Skin epidermis (tissue), 12 donors: Measurements from ENCODE around the gene KCNQ5.

Experiments used
- H3K27ac ChIP-seq, 21 experiments: fragments of 200-600 bp; sonication (generic) in 11 of 21; one replicate each; pipeline ENCODE4 v1.5.0; 2020; ENCODE audit warnings: mild to moderate bottlenecking in 3 of 21, inconsistent platforms in 2 of 21, moderate library complexity in 2 of 21
- H3K4me3 ChIP-seq, 7 experiments: fragments of 200-600 bp; sonication (generic) in 2 of 7; one replicate each; pipeline ENCODE4 v1.5.0; 2020; ENCODE audit warnings: inconsistent platforms in 2 of 7, mild to moderate bottlenecking in 2 of 7, moderate library complexity in 1 of 7

KCNQ5 gene

DNA sequence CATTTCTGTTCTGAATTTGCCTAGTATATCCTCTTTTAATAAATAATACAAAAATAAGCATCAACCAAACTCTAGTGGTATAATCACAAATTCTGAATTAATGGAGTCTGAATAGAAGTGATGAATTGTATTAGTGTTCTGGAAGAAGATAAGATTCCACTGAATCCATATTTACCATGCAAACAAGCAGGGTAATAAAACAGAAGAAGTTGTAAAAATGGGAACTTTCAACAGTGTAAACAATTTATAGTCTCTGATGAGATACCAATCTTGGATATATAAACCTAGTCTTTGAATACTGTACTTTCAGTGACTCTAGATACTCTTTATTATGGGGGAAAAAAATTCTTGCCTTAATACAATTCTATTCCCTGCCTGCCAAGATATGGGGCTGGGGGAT lies 405.8 kb downstream of the KCNQ5 start:
- Histone ChIP-seq H3K27ac (no peak overlapping the region), H3K4me3 (no peak overlapping the region)

DNA sequence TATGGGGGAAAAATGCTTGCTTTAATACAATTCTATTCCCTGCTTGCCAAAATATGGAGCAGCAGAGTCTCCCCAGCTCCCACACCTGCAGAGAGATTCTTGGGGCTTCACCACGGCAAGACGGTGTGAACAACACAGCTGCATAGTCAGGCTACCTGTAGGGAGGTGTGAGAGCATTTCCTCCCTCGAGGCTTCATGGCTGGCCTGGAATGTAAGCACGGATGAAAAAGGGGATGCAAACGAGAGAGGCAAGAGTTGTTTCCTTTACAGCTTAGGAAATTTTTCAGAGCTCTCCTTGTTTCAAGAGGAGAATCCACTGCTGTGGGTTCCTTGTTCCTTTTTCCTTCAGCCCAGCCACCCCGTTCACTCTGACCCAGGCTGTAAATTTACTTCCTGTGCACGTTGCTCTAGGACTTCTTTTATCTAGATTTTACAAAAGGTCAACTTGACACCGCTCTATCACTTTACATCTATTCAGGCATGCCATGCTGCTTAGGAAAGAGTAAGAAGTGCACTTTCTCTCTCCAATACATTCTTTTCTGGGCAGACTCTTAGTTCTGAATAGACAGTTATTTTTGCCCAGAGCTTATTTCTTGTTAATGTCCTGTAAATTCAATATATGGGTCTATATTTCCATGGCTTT lies 406.4 kb downstream of the KCNQ5 start:
- Histone ChIP-seq H3K27ac (no peak overlapping the region), H3K4me3 (no peak overlapping the region)

DNA sequence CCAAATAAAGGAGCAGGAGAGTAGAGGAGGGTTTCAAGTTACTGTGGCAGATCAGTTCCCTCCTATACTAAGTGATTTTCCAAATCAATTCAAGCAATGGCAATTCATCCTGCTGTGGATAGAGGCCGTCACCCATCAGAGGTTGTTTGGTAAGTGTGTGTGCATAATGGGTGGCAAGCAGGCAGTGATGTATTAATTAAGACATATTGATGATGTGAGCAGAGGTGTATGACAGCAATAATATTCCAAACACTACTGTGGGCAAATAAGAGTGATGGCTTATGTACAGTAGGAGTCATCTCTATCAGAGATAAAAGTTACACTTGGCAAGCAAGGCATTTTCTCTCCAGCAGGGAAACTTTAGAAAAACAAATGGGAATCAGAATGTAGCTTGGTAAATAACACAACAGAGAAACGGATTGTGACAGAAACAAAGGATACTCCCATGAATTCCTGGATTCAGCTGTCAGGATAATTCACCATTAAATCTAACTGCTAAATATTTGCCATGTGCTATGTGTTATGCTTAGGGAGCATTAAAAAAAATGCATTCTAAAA lies 407.1 kb downstream of the KCNQ5 start:
- no peak overlapping the region for H3K27ac ChIP-seq
- H3K4me3 ChIP-seq: no peak overlapping the region

DNA sequence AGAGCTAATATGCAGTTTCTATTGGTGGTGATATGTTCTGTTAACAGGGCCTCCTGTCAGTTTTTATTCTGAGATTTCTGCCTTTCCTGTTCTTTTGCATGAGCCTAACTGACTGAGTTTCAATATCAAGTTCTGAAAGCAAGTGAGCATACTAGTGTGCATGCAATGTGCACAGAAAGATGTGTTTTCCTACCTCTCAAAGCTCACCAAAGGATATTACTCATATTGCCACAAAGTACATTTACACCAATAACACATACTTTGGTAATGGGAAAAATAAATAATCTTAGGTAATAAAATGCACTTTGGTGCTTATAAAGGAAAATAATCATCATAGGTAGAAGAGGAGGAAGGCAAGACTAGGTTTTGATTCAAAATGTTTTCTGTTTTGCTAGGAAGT lies 408.4 kb downstream of the KCNQ5 start:
- no peak overlapping the region for H3K27ac ChIP-seq

DNA sequence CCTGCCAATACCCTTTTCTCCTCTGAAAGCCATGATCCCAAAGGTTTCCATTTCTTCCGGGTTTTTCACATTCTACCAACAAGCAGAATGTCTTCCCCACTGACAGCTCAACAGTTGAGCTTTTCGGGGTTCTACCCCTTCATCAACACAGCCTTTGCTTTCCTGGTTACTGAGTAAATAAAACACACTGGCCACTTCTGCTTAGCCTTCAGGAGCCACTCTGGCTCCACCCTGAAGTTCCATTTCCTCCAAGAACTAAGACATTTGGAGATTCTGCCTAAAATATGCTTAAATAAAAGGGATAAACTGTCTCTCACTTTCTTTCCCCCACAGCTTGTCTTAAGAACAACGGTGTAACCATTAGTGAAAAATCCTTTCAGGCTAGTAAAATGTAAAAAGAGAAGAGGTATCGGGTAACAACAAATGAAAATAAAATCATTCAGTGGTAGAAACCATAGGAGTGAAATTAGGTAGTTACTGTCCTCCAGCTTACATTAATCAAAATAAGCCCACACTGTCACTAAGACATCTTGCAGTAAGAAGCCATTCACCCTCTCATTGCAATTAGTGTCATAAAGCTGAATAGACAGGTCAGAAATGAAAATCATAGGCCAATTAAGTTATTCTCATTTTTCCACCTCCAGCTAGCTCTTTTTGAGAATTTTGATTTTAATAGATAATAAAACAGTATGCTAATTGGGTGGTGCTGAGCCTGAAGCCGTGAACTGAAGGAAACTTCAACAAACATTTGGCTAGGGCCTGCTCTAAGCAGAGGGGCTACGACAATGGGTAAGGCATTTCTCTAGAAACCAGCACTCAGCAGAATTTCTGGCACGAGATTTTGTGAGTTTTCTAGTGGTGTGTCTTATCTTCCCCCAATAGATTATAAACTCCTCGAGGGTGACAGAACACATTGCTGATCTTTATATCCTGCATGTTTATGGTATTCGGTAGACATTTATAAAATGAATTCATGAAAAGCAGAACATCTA lies 409.2 kb downstream of the KCNQ5 start:
- H3K4me3 ChIP-seq: no peak overlapping the region
- no peak overlapping the region for H3K27ac ChIP-seq

More for the DNA sequence above, 408.4 kb downstream of the KCNQ5 start:
- no peak overlapping the region for H3K4me3 ChIP-seq

DNA sequence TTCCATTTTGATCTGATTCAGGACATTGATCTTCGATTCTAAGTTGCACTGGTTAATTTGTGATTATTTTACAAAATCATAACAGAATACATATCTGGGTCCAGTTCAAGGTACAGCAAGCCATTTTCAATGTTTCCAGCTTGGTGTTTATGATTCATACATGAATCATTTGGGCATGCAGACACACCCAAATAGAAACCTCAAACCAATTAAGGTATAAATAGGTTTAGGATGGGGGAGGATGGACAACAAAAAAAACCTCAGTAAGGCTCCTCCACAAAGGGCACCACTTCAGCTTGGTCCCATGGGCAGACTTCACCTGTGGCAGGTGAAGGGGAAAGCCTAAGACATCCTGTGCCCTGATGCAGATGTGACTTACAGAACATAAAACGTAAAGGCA lies 410.7 kb downstream of the KCNQ5 start:
- H3K27ac ChIP-seq: no peak overlapping the region
- H3K4me3 ChIP-seq: no peak overlapping the region

DNA sequence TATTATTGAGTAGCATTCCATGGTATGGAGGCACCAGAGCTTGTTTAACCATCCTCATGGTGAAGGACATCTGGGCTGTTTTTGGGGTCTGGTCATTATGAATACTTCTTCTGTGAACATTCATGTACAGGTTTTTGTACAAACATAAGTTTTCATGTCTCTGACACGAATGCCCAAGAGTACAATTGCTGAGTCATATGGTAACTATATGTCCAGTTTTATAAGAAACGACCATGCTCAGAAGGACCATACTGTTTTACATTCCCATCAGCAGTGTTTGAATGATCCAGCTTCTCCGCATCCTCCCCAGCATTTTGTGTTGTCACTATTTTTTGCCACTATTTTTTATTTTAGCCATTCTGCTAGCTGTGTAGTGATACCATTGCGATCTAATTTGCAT lies 414.8 kb downstream of the KCNQ5 start:
- no peak overlapping the region for H3K27ac ChIP-seq

DNA sequence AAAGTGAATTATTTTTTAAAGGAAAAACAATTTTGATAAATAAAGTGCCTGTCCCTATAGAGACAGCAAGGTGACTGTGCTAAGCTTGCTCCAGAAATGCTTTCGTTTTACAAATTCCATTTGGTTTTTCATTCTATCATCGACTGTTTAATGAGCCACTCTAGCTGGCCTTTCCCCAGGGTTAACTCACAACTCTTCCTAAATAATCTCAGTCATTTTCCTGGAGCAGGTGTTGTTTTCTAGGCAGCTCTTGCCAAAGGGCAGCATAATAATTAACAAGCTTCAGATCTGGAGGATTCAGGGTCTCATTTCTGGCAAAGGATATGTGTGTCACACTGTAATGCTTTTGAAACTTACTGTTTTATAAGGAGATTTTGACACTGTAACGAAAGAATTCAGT lies 419.2 kb downstream of the KCNQ5 start:
- no peak overlapping the region for H3K27ac ChIP-seq
- no peak overlapping the region for H3K4me3 ChIP-seq

More for the DNA sequence above, 414.8 kb downstream of the KCNQ5 start:
- no peak overlapping the region for H3K4me3 ChIP-seq

DNA sequence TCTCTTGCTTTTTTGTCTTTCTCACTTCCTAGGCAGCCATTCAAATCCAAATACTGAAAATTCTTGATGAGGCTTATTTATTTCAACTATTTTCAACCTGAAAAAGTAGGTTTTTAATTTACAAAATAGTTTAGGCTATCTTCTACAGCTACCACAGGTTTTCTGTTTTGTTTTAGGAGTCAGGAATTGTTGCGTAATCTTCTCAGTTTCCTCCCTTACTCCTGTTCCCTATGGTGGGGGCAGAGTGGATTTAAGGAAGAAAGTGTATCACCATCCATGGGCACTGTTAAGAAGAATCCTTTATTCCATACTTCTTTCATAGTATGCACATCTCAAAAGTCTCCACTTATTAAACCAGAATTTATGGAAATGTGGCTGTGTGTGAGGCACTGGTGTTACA lies 421.0 kb downstream of the KCNQ5 start:
- Histone ChIP-seq H3K27ac (no peak overlapping the region), H3K4me3 (no peak overlapping the region)

DNA sequence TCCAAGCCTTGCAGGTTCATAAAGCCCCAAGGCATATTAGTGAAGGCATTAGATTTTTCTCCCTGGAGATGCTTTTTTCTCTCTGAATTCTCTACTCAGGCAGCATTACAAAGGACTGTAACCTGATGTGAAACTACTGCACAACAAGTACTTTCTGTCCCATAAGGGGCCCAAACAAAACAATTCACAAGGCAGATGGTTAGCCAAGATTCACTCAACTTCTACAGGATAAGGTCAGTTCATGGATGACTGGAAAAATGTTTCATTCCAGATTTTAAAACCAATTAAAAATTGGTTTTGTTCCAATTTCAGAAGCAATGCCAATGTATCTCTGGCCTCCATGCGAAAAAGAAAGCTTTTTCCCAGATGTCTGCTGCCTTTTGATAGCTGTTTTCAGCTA lies 421.6 kb downstream of the KCNQ5 start:
- H3K4me3 ChIP-seq: no peak overlapping the region
- H3K27ac ChIP-seq: no peak overlapping the region

DNA sequence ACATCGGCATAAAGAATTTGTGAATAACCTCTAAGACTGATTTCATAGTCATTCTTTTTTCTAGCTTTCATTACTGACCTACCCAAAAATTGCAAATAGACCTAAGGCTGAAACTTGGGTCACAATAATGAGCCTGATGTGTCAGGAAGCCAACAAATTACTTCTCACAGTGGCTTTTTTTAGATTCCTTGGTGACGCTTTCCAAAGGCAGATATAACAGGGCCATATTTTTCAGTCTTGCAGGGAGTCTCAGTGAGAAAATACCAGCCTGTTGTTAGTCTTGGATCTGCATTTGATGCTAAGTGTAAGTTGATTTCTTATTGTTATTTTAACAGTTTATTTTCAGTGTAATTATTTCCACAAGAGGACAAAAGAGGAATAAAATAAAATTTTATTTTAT lies 423.7 kb downstream of the KCNQ5 start:
- no peak overlapping the region for H3K27ac ChIP-seq
- H3K4me3 ChIP-seq: no peak overlapping the region

DNA sequence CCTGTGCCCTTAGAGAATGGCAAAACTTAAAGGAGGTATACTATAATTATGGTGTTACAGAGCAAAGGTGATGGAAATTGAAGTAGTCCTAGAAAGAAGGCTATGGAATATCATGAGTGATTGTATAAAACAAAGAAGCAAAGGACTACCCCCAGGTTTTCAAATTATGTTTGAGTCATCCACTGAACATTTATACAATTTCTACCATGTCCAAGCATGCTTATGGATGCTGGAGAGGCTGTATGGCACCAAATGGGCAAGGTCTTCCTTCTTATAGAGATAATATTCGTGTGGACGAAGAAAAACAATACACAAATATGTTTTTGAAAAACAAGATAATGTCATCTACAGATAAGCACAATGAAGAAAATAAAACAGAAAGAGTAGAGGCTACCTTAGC lies 425.9 kb downstream of the KCNQ5 start:
- Histone ChIP-seq H3K4me3 (no peak overlapping the region), H3K27ac (no peak overlapping the region)

DNA sequence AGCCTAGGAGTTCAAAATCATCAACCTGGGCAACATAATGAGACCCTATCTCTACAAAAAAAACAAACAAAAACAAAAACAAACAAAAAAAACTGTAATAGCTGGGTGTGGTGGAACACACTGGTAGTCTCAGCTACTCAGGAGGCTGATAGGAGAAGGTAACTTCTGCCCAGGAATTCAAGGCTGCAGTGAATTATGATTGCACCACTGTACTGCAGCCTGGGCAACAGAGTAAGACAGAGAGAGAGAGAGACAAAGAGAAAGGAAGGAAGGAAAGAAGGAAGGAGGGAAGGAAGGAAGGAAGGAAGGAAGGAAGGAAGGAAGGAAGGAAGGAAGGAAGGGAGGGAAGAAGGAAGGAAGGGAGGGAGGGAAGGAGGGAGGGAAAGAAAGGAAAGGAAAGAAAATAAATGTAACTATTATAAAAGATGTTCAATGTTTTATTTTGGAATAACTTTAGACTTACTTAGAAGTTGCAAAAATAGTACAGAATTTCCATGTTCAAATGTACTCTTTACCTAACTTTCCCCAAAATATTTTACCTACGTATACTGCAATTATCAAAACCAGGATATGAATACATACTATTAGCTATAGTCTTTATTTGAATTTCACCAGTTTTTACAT lies 428.2 kb downstream of the KCNQ5 start:
- no peak overlapping the region for H3K27ac ChIP-seq
- H3K4me3 ChIP-seq: no peak overlapping the region

DNA sequence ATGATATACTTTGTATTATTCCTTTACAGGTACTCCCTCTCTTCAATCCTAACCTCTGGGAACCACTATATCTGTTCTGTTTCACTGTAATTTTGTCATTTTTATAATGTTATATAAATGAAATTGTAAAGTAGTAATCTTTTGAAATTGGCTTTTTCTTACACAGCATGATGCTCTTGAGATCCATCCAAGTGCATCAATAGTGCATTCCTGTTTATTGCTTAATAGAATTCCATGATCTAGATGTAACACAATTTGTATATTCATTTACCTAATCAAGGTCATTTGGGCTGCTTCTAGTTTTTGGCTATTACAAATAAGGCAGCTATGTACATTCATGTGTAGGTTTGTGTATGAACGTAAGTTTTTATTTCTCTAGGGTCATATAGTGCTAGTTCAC lies 428.8 kb downstream of the KCNQ5 start:
- Histone ChIP-seq H3K27ac (no peak overlapping the region), H3K4me3 (no peak overlapping the region)

DNA sequence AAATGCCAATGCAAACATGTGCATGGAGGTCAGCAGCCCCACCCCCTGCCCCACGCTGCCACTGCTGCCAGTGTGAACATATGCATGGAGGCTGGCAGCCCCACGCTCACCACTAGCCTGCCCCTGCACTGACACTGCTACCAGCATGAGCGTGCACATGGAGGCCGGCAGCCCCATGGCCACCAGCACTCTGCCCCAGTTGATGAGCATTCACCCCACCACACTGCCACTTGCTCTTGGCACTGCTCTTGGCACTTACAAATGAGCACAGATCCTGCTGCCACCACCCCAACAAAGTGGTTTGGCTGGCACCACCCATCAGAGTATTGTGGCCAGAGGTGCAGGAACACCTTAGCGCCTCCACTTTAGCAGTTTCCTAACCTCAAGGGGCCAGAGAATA lies 429.3 kb downstream of the KCNQ5 start:
- Histone ChIP-seq H3K4me3 (no peak overlapping the region), H3K27ac (no peak overlapping the region)

DNA sequence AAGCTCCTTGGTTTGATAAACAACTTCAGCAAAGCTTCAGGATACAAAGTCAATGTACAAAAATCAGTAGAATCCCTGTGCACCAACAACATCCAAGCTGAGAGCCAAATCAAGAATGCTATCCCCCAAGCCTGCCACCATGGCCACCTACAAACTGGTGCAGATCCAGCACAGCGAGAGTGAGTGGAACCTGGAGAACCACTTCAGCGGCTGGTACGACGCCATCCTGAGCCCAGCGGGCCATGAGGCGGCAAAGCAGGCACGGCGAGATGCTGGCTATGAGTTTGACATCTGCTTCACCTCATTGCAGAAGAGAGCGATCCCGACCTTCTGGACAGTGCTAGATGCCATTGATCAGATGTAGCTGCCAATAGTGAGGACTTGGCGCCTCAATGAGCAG lies 433.1 kb downstream of the KCNQ5 start:
- Histone ChIP-seq H3K27ac (no peak overlapping the region), H3K4me3 (no peak overlapping the region)

DNA sequence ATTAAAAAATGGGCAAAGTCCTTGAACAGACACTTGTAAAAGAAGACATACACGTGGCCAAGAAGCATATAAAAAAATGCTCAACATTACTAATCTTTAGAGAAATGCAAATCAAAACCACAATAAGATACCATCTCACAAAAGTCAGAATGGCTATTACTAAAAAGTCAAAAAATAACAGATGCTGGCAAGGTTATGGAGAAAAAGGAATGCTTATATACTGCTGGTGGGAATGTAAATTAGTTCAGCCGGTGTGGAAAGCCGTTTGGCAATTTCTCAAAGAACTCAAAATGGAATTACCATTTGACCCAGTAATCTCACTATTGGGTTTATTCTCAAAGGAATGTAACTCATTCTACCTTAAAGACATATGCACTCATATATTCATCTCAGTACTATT lies 436.9 kb downstream of the KCNQ5 start:
- no peak overlapping the region for H3K4me3 ChIP-seq
- no peak overlapping the region for H3K27ac ChIP-seq

DNA sequence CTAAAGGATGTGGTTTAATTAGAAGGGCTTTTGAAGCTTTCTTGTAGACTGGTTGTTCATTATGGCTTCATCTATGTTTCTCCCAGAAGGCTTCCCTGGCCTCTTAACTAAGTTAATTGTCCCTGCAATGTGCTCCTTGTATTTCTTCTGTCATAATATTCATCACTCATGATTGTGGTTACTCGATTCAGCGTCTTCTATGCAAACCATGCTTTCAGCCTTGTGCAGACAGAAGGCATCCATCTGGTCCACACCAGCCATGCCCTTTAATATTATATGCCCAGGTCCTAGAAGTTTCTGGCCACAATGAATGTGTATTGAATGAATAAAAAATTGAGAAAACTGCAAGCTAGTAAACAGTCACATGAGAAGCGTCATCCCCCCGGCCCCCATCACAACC lies 440.3 kb downstream of the KCNQ5 start:
- no peak overlapping the region for H3K4me3 ChIP-seq
- H3K27ac ChIP-seq: no peak overlapping the region

DNA sequence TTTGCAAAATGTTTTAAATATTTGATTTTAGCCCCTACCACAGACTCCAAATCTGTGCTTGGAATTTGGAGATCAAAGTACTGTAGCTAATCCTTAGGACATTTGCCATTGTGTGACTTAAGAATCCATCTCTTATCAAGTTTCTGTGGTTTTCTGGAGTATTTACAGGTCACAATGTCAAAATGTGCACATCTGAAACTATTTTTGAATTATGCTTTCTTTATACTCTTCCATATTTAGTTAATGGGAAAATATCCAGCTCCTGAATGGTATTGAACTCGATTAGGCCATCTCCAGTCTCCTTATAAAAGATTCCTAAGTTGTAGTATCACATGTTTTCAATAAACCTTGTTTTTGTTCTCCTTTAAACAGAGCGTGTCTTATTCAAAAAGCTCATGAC lies 441.0 kb downstream of the KCNQ5 start:
- Histone ChIP-seq H3K27ac (no peak overlapping the region), H3K4me3 (no peak overlapping the region)

DNA sequence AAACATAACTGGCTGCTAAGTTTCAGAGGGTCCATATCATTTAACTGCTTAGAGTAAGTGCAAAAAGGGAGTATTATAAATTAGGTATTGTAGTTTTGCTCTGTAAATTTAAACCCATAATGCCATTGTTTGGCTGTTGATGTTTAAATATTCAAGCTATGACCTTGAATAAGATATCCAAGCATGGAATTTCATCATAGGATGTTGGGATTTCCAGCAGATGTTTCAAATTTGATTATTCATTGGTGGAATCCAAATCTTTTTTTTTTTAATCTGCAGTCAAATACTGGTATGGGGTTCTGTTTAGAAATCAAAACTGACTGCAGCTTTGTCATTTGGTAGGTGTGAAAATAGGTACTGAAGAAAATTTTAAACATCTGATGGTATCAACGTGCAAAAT lies 442.4 kb downstream of the KCNQ5 start:
- no peak overlapping the region for H3K27ac ChIP-seq
- no peak overlapping the region for H3K4me3 ChIP-seq

DNA sequence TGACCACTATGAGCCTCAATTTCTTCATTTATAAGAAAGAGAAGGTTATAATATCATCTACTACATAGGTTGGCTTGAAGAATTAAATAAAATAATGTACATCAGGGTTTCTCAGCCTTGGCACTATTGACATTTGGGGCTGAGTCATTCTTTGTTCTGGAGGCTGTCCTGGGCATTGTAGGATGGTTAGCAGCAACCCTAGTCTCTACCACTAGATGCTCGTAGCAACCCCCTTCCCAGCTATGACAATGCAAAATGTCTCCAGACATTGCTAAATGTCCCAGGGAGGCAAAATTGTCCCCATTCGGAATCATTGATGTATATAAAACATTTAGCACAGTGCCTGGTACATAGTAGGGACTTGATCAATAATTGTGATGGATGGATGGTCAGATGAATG lies 451.4 kb downstream of the KCNQ5 start:
- no peak overlapping the region for H3K4me3 ChIP-seq
- no peak overlapping the region for H3K27ac ChIP-seq
